GM19463 (cell line): ENCODE data around the gene PIGT.
"Not testable (repeated sequence)": the region's sequence is repeated elsewhere in the genome, so short reads cannot be mapped to it uniquely, and the experiment has no call there.

Experiments
- ATAC-seq: cut with Tn5 transposase; IDR thresholded peaks from one replicate; pipeline ENCODE4 v1.9.1; 2021; ENCODE audit warnings: mild to moderate bottlenecking, moderate library complexity; ENCODE audit not compliant: unreplicated experiment

The PIGT gene

DNA sequence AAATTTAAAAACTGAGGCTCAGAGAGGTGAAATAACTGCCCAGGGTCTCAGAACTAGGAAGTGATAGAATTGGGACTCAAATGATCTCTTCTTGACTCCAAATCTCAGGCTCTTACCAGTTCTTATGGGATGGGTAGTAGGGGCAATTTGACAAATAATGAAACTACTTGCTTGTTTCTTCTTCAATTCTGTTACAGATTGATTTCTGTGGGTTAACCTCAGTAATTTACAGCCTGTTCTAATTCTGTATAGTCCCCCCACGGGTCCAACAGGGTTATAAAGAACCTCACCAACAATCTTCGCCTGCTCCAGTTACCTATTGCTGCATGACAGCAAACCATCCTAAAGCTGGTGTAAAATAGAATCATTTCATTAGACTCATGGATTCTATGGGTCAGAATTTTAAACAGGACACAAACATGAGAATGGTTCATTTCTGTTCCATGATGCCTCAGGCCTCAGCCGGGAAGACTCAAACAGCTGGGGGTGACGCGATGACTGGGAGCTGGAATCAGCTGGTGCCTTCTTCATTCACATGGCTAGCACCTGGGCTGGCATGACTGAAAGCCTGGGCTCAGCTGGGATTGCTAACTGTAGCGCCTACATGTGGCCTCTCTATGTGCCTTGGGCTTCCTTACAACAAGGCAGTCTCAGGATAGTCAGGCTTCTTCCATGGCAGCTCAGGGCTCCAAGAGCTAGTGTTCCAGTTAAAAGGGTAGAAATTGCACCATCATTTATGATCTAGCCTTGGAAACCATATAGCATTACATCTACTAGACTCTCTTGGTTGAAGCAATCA is 47.0 kb downstream of the PIGT start:
- ATAC-seq, result peak; percentile 50

- ATAC-seq, result no peak
Measured at GRCh38 chr20:45463709-45464108, 47.8 kb downstream of the PIGT start.

GRCh38 chr20:45465491-45466266 is 49.7 kb downstream of the PIGT start:
- no peak for ATAC-seq

DNA sequence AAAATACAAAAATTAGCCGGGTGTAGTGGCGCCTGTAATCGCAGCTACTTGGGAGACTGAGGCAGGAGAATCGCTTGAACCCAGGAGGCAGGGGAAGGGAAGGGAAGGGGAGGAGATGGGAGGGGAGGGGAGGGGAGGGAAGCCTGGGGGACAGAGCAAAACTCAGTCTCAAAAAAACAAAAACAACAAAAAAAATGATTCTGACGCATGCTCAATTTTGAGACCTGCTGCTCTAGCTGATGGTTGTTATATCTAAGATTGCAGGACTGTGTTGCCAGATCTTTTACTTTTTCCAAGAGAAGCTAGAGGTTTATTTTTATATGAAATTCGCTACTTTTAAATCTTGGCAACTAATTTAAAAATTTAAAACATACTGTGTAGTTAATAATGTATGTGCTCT is 51.2 kb downstream of the PIGT start:
- no peak for ATAC-seq

- no peak for ATAC-seq
Measured at GRCh38 chr20:45467861-45468260, 51.9 kb downstream of the PIGT start.

DNA sequence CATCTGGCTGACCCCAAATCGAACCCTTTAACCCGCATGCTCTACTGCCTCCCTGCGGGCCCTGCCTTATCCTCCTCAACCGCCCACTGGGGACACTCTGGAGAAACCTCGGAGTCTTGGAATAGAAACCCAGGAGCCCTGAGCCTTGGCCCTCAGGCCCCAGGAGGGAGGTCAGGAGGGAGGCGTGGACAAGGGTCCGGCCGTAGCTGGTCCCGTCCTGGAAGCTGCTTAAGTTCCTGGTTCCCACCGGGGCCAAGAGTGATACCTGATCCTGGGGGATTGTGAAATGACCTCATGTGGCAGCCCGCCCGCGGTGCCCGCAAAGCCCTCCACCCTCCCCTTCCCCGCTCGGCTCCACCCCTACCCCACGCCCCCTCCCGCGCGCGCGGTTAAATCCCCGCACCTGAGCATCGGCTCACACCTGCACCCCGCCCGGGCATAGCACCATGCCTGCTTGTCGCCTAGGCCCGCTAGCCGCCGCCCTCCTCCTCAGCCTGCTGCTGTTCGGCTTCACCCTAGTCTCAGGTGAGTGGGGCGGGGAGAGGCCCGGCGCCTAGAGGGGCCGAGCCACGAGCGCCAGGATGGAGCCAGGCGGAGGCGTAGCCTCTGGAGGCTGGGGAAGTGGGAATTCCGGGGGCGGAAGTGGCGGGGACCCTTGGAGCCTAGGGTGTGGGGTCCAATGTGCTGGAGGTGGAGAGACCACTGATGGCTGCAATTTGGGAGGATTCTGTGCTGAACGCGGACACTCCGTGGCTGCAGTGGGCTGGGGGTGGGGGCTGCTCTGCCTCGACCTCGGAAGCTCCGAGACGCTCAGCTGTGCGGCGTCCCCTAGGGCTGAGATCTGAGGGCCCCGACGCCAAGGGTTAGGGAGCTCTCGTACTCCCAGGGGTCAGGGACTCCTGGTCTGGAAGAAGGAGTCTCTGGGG is 53.7 kb downstream of the PIGT start, which contains the start of gene WFDC2:
Gene WFDC2 (plus strand): TSS at position 418 of the 926 bp plus-strand sequence. CDS start 29 bp downstream, at position 447.
- ATAC-seq, result peak; percentile 4

DNA sequence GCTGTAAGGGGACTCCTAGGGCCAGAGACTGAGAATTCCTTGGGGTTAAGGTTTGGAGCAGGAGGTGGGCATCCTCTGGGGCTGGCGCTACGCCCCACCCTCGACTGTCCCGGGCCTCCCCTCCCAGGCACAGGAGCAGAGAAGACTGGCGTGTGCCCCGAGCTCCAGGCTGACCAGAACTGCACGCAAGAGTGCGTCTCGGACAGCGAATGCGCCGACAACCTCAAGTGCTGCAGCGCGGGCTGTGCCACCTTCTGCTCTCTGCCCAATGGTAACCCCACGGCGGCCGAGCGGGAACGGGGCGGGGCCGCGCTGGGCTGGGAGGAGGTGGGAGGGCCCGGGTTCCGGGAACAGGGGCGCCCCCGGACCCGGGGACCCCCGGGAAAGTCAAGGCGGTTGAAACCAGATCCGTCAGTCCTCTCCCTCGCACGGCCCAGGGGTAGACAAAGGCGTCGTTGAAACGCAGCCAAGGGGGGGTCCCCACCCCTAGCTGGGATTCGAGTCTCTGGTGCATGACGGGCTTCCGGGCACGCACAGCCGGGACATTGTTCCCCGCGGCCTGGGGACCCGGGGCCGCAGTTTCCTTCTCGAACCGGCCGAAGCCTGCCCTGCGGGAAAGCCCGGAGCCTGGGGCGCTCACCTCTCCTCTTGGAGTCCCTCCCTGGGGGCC is 54.5 kb downstream of the PIGT start:
- peak; percentile 74 for ATAC-seq

DNA sequence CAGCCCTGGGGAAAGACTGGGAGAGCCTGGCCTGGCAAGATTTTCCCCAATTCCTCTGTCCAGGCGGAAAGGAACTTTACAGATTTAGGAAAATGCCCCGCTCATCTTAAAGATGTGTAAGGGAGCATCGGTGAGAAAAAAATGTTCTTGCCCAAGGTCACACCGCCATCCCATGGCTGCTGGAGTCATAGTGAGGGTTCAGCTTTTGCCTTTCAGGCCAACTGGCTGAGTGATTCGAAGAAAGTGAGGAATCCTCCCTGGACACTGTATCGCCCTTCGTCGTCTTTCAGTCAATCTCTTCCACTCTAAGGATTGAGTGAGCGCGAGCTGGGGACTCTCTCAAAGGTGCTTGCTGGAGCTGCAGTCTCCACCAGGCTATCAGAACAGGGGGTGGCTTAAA is 55.0 kb downstream of the PIGT start:
- peak; percentile 15 for ATAC-seq

DNA sequence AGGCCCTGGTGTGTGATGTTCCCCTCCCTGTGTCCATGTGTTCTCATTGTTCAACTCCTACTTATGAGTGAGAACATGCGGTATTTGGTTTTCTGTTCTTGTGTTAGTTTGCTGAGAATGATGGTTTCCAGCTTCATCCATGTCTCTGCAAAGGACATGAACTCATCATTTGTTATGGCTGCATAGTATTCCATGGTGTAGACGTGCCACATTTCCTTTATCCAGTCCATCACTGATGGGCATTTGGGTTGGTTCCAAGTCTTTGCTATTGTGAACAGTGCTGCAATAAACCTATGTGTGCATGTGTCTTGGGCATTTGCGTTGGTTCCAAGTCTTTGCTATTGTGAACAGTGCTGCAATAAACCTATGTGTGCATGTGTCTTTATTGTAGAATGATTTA is 56.3 kb downstream of the PIGT start:
- ATAC-seq, result not testable (repeated sequence)
